Right ventricle myocardium superior (tissue), 1 donor: Measurements from ENCODE around the gene SEMA4D. TPM values are rescaled to one million over a fixed set of nuclear protein-coding genes. Genes with fewer than 3 reads are reported as not detected.

ENCODE experiments used
- ATAC-seq: fragments of 200-7000 bp; cut with Tn5 transposase; one replicate; pipeline ENCODE4 v1.9.1; 2020; ENCODE audit warnings: mild to moderate bottlenecking; ENCODE audit not compliant: poor library complexity
- DNase-seq: peaks from one replicate; pipeline ENCODE4 v3.0.0-alpha.2; 2020
- intact Hi-C: fragments of 100-400 bp; cut with DNase I; formaldehyde crosslinking; loops from one replicate; pipeline ENCODE4 v1.11.2; 2022
- total RNA-seq: library from RNA; stranded (reverse); fragmentation: NEBNext Ultra II Directional; extraction: Animal tissue kit (Norgen Biotek cat#: 25700); gene quantifications from one replicate; pipeline ENCODE4 v1.2.1, GENCODE V29; 2021
- donor health status: DM: no; HTN: yes; CAD: no; lungs with severe emphysema.

Gene SEMA4D
- total RNA-seq, 1 donor from 2014 or later: 18.7 TPM

DNA sequence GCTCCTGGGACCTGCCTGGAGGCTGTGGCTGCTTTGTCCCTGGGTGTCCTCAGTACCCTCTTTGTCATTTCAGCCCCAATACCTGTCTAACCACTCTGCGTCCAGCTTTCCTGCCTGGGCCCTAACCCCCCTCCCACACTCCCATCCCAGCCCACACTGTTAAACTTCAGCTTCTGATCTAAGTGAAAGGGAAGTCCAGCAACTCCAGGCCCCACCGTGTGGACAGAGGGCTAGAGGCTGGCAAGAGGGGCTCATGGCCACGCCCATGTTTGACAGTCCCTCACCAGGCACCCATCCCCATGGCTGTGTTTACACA lies 56.3 kb downstream of the SEMA4D start:
- ATAC-seq: no peak
- intact Hi-C loops: no loop called here
- no peak for DNase-seq

DNA sequence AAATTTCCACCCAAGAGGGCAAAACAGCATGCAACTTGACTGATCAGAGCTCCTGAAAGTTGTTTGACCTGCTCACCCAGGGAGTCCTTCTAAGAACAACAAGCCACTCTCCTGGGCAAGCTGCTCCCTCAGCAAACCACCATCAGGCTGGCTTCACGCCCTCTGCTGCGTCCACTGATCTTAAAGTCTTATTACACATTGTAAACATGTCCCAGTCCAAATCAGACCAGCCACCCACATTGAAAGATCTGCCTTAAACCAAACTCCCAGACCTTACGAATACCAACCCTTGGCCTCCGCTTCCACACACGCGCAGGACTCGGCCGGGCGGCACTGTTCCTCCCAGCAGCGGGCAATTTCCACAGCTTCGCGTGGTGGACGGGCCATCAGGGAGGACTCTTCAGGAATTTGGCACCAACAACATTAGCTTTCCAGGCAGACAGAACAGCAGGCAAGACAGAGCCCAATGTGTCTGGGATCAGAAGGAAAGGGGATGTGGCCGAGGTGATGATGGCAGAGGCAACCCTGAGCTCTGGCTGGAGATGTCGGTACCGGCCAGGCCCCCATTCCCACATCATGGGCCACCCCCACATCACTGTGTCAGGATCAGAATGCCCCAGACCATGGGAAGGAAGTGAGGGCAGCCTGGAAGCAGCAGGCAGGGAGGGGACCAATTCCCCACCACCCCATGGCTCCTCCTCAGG lies 56.8 kb downstream of the SEMA4D start:
- ATAC-seq (no peak), DNase-seq (no peak)
- intact Hi-C loops: no loop called here

DNA sequence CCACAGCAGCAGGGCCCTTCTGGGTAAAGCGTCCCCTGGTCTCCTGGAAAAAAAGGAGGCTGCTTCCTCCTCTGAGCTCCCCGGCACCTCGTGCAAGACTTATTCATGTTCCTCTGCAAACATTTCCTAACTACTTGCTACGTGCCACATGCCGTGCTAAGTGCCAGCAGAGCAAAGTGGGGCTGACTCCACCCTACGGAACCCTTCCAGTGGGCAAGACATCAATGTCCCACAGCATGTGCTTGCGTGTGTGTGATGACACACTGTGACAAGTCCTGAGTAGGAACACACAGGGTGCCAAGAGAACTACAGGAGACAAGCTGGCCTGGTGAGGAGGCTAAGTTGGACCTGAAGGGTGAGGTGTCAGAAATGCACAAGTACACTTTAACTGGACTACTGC lies 57.4 kb downstream of the SEMA4D start:
- intact Hi-C loops: no loop called here
- peak; percentile 74 for ATAC-seq

DNA sequence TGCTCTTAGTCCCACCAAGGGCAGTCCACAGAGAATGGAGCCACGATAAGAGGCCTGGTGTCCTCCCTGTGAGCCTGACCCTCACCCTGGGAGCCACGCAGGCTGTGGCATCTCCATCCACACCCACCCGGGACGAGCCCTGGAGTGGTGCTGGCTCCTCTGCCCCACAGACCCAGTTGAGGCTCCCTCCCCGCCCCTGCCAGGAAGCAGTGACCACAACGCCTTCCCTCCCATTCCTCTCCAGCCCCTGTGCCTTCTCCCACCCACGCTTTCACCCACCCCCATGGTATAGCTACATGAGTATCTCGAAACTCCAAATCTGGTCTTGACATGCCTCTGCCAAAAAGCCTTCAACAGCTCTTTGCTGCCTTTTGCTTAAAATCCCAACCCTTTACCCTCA lies 57.9 kb downstream of the SEMA4D start:
- DNase-seq (no peak), ATAC-seq (no peak)
- intact Hi-C loops: no loop called here

More for the DNA sequence above, 57.4 kb downstream of the SEMA4D start:
- peak; percentile 71 for DNase-seq

DNA sequence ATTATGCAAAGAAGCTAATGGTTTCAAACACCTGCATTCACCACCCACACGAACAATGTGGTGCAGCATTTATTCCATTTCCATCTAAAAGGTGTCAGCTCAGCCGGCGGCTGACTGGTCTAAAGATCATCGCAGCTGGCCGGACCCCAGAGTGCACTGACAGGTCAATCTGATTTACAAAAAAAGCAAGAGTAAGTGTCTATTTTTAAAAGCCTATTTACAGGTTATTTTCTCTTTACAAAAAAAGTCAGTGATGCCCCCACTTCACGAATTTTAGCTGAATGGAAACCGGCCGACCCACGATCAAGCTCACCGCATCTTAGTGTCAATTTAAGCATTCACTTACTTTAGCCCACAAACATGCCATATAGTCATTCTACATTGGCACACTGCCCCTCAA lies 58.3 kb downstream of the SEMA4D start:
- ATAC-seq (no peak), DNase-seq (no peak)
- intact Hi-C loops: no loop called here

DNA sequence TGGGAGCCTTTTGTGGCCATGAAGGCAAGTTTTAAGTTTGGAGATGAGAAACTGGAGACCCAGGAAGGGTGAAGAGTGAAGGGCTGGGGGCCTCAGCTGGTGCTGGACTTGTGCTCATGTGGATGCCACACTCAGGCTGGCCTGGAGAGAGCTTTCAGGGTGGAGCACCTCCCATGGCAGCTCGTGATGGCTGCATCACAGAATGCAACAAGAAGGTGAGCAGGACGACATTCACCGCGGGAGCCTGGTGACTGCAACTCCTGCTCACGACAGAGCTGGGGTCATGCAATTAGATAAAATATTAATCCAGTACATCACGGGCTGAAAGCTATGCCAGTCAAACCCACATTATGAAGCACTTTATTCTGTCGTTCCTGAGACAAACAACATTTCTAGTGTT lies 59.7 kb downstream of the SEMA4D start:
- intact Hi-C loops: no loop called here
- DNase-seq (no peak), ATAC-seq (no peak)

DNA sequence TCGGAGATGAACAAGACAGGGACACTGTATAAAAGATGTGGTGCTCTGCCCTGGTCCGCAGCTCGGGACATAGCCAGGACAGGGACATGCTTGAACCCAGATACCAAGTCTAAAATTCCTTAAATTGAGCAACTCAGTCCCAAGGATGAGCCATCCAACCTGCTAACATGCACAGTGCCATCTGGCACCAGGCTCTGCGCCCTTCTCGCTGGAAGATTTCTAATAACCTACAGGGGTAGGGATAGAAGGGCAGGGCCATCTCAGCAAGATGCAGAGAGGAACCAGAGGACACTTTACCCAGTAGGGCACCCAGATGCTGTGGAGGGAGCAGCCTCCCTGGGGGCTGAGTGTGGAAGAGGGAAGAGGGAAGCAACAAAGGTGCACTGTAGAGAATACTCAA lies 60.1 kb downstream of the SEMA4D start:
- intact Hi-C loops: no loop called here
- ATAC-seq (no peak), DNase-seq (no peak)

GRCh38 chr9:89436963-89437625 lies 60.8 kb downstream of the SEMA4D start:
- intact Hi-C loops: no loop called here
- ATAC-seq (no peak), DNase-seq (no peak)

- intact Hi-C loops: no loop called here
- ATAC-seq: no peak
- DNase-seq: no peak
Observed at GRCh38 chr9:89436326-89436725, 61.6 kb downstream of the SEMA4D start.

GRCh38 chr9:89435071-89435823 lies 62.7 kb downstream of the SEMA4D start:
- ATAC-seq (no peak), DNase-seq (no peak)
- intact Hi-C loops: no loop called here

DNA sequence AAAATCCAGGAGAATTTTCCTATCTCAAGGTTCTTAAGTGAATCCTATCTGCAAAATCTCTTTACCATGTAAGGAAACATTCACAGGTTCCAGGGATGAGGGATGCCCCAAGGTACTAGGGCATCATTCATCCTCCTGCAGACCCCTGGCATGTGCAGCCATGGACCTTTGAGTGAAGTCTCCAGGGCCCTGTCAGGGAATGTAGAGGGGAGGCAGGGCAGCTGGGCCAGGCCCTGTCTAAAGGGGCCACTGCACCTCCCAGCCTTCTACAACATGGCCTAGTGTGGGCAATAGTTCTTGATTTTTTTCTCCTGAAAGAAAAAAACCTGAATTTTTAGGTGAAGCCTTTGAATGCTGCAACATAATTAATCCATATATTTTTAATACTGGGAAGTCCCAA lies 63.3 kb downstream of the SEMA4D start:
- no peak for ATAC-seq
- intact Hi-C loops: no loop called here
- no peak for DNase-seq

- DNase-seq (no peak), ATAC-seq (no peak)
- intact Hi-C loops: no loop called here
Observed at GRCh38 chr9:89433826-89434225, 64.1 kb downstream of the SEMA4D start.

DNA sequence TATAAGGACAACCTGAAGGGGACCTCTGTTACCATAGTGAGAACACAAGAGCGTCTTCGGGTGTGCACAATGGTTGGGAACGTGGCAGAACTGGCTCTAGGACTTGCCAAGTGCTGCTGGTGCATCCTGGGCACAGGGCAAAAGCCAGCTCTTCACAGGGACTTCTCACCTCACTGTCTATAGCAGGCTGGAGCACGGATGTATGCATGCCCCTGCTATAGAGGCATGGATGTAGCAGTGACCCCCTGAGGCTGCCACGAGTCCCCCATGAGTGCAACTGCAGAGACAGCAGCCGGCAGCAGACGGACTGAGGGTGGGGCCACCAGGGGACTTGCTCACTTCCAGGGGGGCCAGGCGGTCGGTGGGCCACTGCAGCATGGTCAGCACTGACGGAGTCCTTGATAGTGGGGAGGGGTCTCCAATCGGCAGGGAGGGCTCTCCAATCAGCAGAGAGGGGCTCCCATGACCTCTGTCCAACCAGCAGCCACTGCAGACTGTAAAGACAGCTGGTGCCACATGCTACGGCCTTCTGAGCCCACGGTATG lies 64.9 kb downstream of the SEMA4D start:
- DNase-seq (no peak), ATAC-seq (peak; percentile 30)
- intact Hi-C loops: no loop called here

DNA sequence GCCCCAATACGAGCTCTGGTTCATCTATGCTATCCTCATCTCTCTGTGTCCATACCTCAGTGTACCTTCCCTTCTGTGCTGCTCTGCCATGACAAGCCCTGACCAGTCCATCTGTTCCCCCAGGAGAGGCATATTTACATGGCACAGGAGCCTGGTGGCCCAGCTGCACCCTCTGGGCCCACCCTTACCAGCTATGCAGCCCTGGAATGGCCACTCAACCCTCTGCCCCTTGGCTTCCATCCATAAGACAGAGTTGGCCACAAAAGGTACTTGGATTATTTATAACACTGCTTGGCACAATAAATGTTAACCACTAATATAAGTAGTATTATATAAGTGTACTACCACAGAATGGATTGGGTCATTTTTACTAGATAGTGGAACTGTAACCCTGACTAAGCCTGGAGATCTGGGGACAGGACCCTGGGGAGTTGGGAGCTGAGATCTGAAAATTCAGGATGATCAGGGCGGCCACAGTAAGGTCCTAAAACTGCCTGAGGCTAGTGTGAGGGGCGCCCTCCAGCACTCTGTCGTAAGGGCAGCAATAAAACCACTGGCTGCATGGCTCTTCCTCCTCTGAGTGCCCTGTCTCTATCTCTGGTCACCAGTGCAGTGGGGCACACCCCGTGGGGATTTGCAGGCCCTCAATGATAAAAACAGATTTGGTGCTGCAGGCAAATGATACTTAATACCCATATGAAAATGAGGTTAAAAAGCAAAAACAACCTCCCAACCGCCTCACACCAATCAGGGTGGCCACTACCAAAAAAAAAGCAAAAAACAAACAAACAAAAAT lies 65.8 kb downstream of the SEMA4D start:
- peak; percentile 65 for ATAC-seq
- intact Hi-C loops: no loop called here
- DNase-seq: no peak

GRCh38 chr9:89430995-89431394 lies 66.9 kb downstream of the SEMA4D start:
- DNase-seq: no peak
- intact Hi-C loops: no loop called here
- no peak for ATAC-seq

- intact Hi-C loops: no loop called here
- DNase-seq (no peak), ATAC-seq (no peak)
Observed at GRCh38 chr9:89428901-89429890, 68.7 kb downstream of the SEMA4D start.

DNA sequence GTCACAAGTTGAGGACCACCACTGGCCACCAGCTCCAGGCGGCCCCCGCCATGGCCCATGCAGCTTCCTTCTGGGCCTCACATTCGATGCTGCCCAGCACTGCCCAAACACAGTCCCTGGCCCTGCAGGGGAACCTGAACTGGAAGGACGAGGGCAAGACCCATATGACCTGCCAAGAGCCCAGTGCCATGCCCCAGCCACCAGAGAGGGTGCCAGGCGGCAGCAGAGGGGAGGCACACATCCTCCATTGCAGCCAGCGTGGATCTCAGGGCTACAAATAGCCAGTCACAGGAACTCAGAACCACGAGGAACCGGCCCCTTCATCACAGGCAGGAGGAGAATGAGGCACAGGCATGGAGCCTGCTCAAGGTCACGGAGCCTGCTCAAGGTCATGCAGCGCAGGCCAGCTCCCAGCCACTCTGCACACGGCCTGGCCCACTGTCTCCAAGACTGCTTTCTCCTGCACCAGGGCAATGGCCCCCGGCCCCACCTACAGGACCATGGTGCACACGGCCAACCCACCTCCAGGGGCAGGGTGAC lies 69.6 kb downstream of the SEMA4D start:
- ATAC-seq (no peak), DNase-seq (no peak)
- intact Hi-C loops: no loop called here
